K562 (cell line): ENCODE data around the gene USP14. TPM values are rescaled to one million over a fixed set of nuclear protein-coding genes. Genes with fewer than 3 reads are reported as not detected.

Source experiments
- ATAC-seq: fragments of 200-7000 bp; cut with Tn5 transposase; 3 replicates; pipeline ENCODE4 v1.9.1; 2020; ENCODE audit warnings: moderate library complexity
- BruUV-seq: library from RNA; stranded (reverse); fragments of 400-500 nt; replicated peaks from 2 replicates; lab custom pipeline; 2021; lab: Mats Ljungman, UMichigan
- CTCF ChIA-PET: fragments of 300-600 bp; formaldehyde crosslinking; extraction: SDS; loops from one replicate; lab custom pipeline; 2021; ENCODE audit warnings: low intra/inter-chr PET ratio; lab: Yijun Ruan, JAX
- POLR2A ChIA-PET: fragments of 300-600, 350-650 bp; sonication (Branson Sonifier 250); formaldehyde crosslinking; extraction: SDS; loops from one replicate; lab custom pipeline; 2021; ENCODE audit warnings: antibody characterized with exemption, inconsistent platforms; lab: Yijun Ruan, JAX
- DNase-seq, 4 experiments: peaks; one replicate each; pipeline versions ENCODE4 v3.0.0 to v3.0.0-alpha.2; 2011 to 2018; ENCODE audit warnings: low spot score in 3 of 4, mixed read lengths in 3 of 4; ENCODE audit errors: extremely low read depth in 1 of 4
- FAIRE-seq: peaks from 2 replicates; lab custom pipeline; 2011; peaks lifted over from hg19 to GRCh38; lab: Jason Lieb, UNC
- H2AFZ ChIP-seq: 2 replicates; pipeline ENCODE4 v1.6.0; 2011; ENCODE audit warnings: low read depth, low read length, control low read depth, inconsistent platforms
- H3K27ac ChIP-seq: fragments of 200-600 bp; 3 replicates; pipeline ENCODE4 v1.8.0; 2011; ENCODE audit warnings: low read depth, mild to moderate bottlenecking, control low read depth, inconsistent platforms, low read length, moderate library complexity, mixed read lengths; ENCODE audit errors: extremely low read depth
- H3K27me3 ChIP-seq, 2 experiments: fragments of 300-600 bp in 1 of 2; 2 replicates in 1 of 2; 3 replicates in 1 of 2; pipeline versions ENCODE4 v1.6.0 to v1.8.0; 2011; ENCODE audit warnings: inconsistent platforms in 2 of 2, low read length in 2 of 2, mild to moderate bottlenecking in 1 of 2, mixed read lengths in 1 of 2, moderate library complexity in 1 of 2; ENCODE audit not compliant: control insufficient read depth in 2 of 2, insufficient read depth in 2 of 2
- H3K36me3 ChIP-seq: fragments of 300-600 bp; 3 replicates; pipeline ENCODE4 v1.8.0; 2011; ENCODE audit warnings: mild to moderate bottlenecking, low read length, inconsistent platforms; ENCODE audit not compliant: control insufficient read depth, insufficient read depth
- H3K4me1 ChIP-seq, 2 experiments: fragments of 200-600 bp in 1 of 2; replicated peaks in 1 of 2; 2 replicates in 1 of 2; 3 replicates in 1 of 2; pipeline versions ENCODE4 v1.5.1 to v1.8.0; 2011; ENCODE audit warnings: inconsistent platforms in 2 of 2, low read length in 2 of 2, mild to moderate bottlenecking in 1 of 2, mixed read lengths in 1 of 2, moderate library complexity in 1 of 2; ENCODE audit not compliant: control insufficient read depth in 2 of 2, insufficient read depth in 2 of 2
- H3K4me2 ChIP-seq: 2 replicates; pipeline ENCODE4 v1.6.1; 2011; ENCODE audit warnings: low read length, control low read depth, inconsistent platforms, mixed read lengths; ENCODE audit not compliant: insufficient read depth
- H3K4me3 ChIP-seq: fragments of 200-600 bp; sonication (generic), shearing (Covaris generic); 2 replicates; pipeline ENCODE4 v1.5.1; 2016; ENCODE audit warnings: control low read depth, inconsistent platforms
- H3K79me2 ChIP-seq: fragments of 200-600 bp; 3 replicates; pipeline ENCODE4 v1.8.0; 2011; ENCODE audit warnings: low read length, inconsistent platforms; ENCODE audit not compliant: control insufficient read depth, insufficient read depth
- H3K9ac ChIP-seq, 2 experiments: 2 replicates each; pipeline versions ENCODE4 v1.6.0 to v1.6.1; 2011; ENCODE audit warnings: low read depth in 2 of 2, low read length in 2 of 2, control low read depth in 1 of 2, inconsistent platforms in 1 of 2, mild to moderate bottlenecking in 1 of 2, mixed read lengths in 1 of 2; ENCODE audit not compliant: insufficient read depth in 1 of 2
- H3K9me1 ChIP-seq: one replicate; pipeline ENCODE4 v1.6.0; 2011; ENCODE audit warnings: inconsistent platforms, mild to moderate bottlenecking, low read length, moderate library complexity; ENCODE audit not compliant: control insufficient read depth, insufficient read depth
- H3K9me3 ChIP-seq: replicated peaks from 2 replicates; pipeline ENCODE4 v1.5.1; 2011; ENCODE audit warnings: low read depth, low read length, inconsistent platforms; ENCODE audit not compliant: control insufficient read depth, insufficient read depth
- H4K20me1 ChIP-seq: replicated peaks from 2 replicates; pipeline ENCODE4 v1.6.1; 2011; ENCODE audit warnings: low read length, inconsistent platforms, mixed read lengths; ENCODE audit not compliant: control insufficient read depth, insufficient read depth
- ARID1B ChIP-seq: fragments of 450-650 bp; IDR thresholded peaks from 2 replicates; pipeline ENCODE4 v1.6.1; 2016; ENCODE audit warnings: antibody characterized with exemption, mild to moderate bottlenecking, inconsistent platforms
- BRCA1 ChIP-seq, 2 experiments: fragments of 450-650 bp in 1 of 2; sonication (generic) in 1 of 2; formaldehyde crosslinking in 1 of 2; IDR thresholded peaks; 2 replicates each; pipeline versions ENCODE4 v1.5.0 to v1.6.1; 2017 to 2020; ENCODE audit warnings: mild to moderate bottlenecking in 1 of 2, missing genetic modification reagents in 1 of 2
- CBFA2T3 ChIP-seq: fragments of 450-650 bp; IDR thresholded peaks from 2 replicates; pipeline ENCODE4 v1.6.1; 2017
- CEBPG ChIP-seq, 3 experiments: fragments of 200-800 bp in 1 of 3; sonication (Bioruptor generic) in 1 of 3; sonication (generic) in 1 of 3; formaldehyde crosslinking in 1 of 3; IDR thresholded peaks in 2 of 3; conservative IDR thresholded peaks in 1 of 3; 2 replicates each; pipeline versions ENCODE4 v1.6.1 to v1.8.0; 2016 to 2022; ENCODE audit warnings: missing compliant biosample characterization in 2 of 3, missing genetic modification characterization in 2 of 3, mild to moderate bottlenecking in 1 of 3, missing genetic modification reagents in 1 of 3
- ELF4 ChIP-seq: fragments of 450-650 bp; formaldehyde crosslinking; IDR thresholded peaks from 2 replicates; pipeline ENCODE4 v1.4.0; 2022; ENCODE audit warnings: missing genetic modification characterization
- HNRNPK ChIP-seq: fragments of 200-400 bp; formaldehyde crosslinking; IDR thresholded peaks from one replicate; pipeline ENCODE4 v1.6.1; 2018; ENCODE audit warnings: mild to moderate bottlenecking, low read depth, low read length; ENCODE audit not compliant: poor library complexity, severe bottlenecking
- TCF3 ChIP-seq: sonication (generic); formaldehyde crosslinking; IDR thresholded peaks from 2 replicates; pipeline ENCODE4 v1.4.0; 2020; ENCODE audit warnings: mild to moderate bottlenecking, missing genetic modification reagents
- TOE1 ChIP-seq, 2 experiments: fragments of 450-650 bp in 1 of 2; sonication (generic) in 1 of 2; formaldehyde crosslinking in 1 of 2; IDR thresholded peaks; 2 replicates each; pipeline versions ENCODE4 v1.7.1 to v1.8.0; 2016 to 2022; ENCODE audit warnings: borderline replicate concordance in 2 of 2, mild to moderate bottlenecking in 2 of 2, antibody characterized with exemption in 1 of 2, inconsistent platforms in 1 of 2, low read depth in 1 of 2, missing genetic modification reagents in 1 of 2, moderate library complexity in 1 of 2
- WGBS: fragments of 100-300 bp; shearing (Covaris generic); methylation state at CpG from one replicate; pipeline ENCODE4 v1.1.6; 2016; ENCODE audit warnings: low coverage, mixed read lengths; ENCODE audit not compliant: insufficient coverage; ENCODE audit errors: missing lambda C conversion rate; 5-methylcytosine and 5-hydroxymethylcytosine counted together
- in situ Hi-C: fragments of 300-500 bp; cut with MboI; formaldehyde crosslinking; loops from 4 replicates; pipeline ENCODE4 v1.15.0; 2018; ENCODE audit warnings: inconsistent platforms, mixed read lengths
- intact Hi-C: fragments of 100-400 bp; cut with micrococcal nuclease; formaldehyde crosslinking; loops from 2 replicates; pipeline ENCODE4 v1.14.2; 2022
- polyA plus RNA-seq, 8 experiments: library from polyadenylated mRNA; depleted of rRNA in 4 of 8; stranded (reverse) in 5 of 8; unstranded in 3 of 8; fragments of >200 nt; fragmentation: Nextera tagmentation in 2 of 8; fragmentation: Illumina TruSeq in 1 of 8; extraction: Ambion mirVana in 2 of 8; extraction: Trizol in 1 of 8; gene quantifications; 2 replicates each; pipeline versions ENCODE4 v1.2.1 to v1.2.3, GENCODE V29; 2011 to 2014; ENCODE audit warnings: inconsistent platforms in 1 of 8, missing spikeins in 1 of 8
- total RNA-seq, 7 experiments: library from RNA; depleted of rRNA in 6 of 7; stranded (reverse); fragments of >200 nt in 6 of 7; fragmentation: Illumina TruSeq in 2 of 7; extraction: Trizol in 2 of 7; gene quantifications; 2 replicates each; pipeline versions ENCODE4 v1.2.1 to v1.2.3, GENCODE V29; 2011 to 2021; ENCODE audit warnings: low replicate concordance in 1 of 7

The USP14 gene
- total and polyA plus RNA-seq, 9 of the 15 experiments (the other 6 are each of a cell fraction or from before 2014, with no cell fraction given), result 18.7 to 129 (median 40.3) TPM

- TF ChIP-seq TOE1 (IDR thresholded peaks at IDR 0.05; ENCODE audit: borderline replicate concordance) (no peak), TOE1 (CRISPR knock-in tag; IDR thresholded peaks at IDR 0.05; ENCODE audit: borderline replicate concordance, low read depth) (no peak), CEBPG (CRISPR knock-in tag; IDR thresholded peaks at IDR 0.05) (no peak), CEBPG (tag; conservative IDR thresholded peaks at IDR 0.05 in 1 of 2, IDR thresholded peaks at IDR 0.05 in 1 of 2) (no peak), ELF4 (CRISPR knock-in tag) (no peak), HNRNPK (no peak)
These were observed 94.8 kb downstream of the USP14 start (continued) for GRCh38 chr18:253121-253520.

DNA sequence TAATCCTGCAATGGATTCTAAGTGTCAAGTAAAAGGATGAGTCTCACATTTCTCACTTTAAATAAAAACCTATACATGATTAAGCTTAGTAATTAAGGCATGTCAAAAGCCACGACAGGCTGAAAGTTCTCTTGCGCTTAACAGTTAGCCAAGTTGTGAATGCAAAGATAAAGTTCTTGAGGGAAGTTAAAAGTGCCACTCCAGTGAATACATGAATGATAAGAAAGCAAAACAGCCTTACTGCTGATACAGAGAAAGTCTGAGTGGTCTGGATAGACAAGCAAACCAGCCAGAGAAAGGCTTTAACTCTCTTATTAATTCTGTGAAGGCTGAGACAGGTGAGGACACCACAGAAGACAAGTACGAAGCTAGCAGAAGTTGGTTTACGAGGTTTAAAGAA, 96.8 kb downstream of the USP14 start:
- FAIRE-seq (no peak), ATAC-seq (no peak), DNase-seq (peak in 1 of 4 experiments; percentile 19)
- H3K9ac ChIP-seq, result no peak overlapping the region
- H3K9me1 ChIP-seq, result no peaks in the 10 kb centered on the region
- intact Hi-C loops, result no loop called here
- peaks cover 0 to 5% of the 10 kb centered on the region in 2 experiments; a peak in 2 of 5 replicates for H3K4me1 ChIP-seq
- H3K79me2 ChIP-seq, result no peaks in the 10 kb centered on the region
- H3K27ac ChIP-seq, result no peak overlapping the region
- no peaks in the 10 kb centered on the region for H4K20me1 ChIP-seq
- TF ChIP-seq BRCA1 (IDR thresholded peaks at IDR 0.05), result no peak
- no peak for TF ChIP-seq BRCA1 (CRISPR knock-in tag; IDR thresholded peaks at IDR 0.05)
- TF ChIP-seq TCF3 (CRISPR knock-in tag), result peak; percentile 63
- peak; percentile 42; the same call in 1 of the 2 replicates for TF ChIP-seq CBFA2T3
- peak; percentile 32; the same call in 1 of the 2 replicates for TF ChIP-seq ARID1B
- H3K27me3 ChIP-seq, result no peaks in the 10 kb centered on the region
- H3K4me2 ChIP-seq, result no peak overlapping the region
- peaks cover 99% of the 10 kb centered on the region for H3K36me3 ChIP-seq
- 51% methylated on average over 4 of the region's 4 CpGs for WGBS
- in situ Hi-C loops, result no loop called here
- ChIA-PET POLR2A (interaction anchor here (1.0 to 1.8 kb wide), 4 partner anchors 9 to 16 kb away, joined by 4 to 20 read pairs (median 5); partner anchors contain the start of gene THOC1), CTCF (no interaction called here)
- no peak overlapping the region for H3K4me3 ChIP-seq
- H2AFZ ChIP-seq, result no peak overlapping the region
- no peaks in the 10 kb centered on the region for H3K9me3 ChIP-seq
- BruUV-seq, result no TSS peak
